Skin of body (tissue), 2 donors: ENCODE results near the gene OBSCN. TPM values are rescaled to one million over a fixed set of nuclear protein-coding genes. Genes with fewer than 3 reads are reported as not detected.

Source experiments
- DNase-seq: peaks from one replicate; lab custom pipeline; 2025; lab: John Stamatoyannopoulos, UW
- total RNA-seq: library from RNA; depleted of rRNA; stranded (reverse); fragments of >200 nt; gene quantifications from one replicate; pipeline ENCODE4 v1.2.3, GENCODE V29; 2014

The OBSCN gene
- total RNA-seq, 1 donor from 2014 or later: 79.3 TPM

DNA sequence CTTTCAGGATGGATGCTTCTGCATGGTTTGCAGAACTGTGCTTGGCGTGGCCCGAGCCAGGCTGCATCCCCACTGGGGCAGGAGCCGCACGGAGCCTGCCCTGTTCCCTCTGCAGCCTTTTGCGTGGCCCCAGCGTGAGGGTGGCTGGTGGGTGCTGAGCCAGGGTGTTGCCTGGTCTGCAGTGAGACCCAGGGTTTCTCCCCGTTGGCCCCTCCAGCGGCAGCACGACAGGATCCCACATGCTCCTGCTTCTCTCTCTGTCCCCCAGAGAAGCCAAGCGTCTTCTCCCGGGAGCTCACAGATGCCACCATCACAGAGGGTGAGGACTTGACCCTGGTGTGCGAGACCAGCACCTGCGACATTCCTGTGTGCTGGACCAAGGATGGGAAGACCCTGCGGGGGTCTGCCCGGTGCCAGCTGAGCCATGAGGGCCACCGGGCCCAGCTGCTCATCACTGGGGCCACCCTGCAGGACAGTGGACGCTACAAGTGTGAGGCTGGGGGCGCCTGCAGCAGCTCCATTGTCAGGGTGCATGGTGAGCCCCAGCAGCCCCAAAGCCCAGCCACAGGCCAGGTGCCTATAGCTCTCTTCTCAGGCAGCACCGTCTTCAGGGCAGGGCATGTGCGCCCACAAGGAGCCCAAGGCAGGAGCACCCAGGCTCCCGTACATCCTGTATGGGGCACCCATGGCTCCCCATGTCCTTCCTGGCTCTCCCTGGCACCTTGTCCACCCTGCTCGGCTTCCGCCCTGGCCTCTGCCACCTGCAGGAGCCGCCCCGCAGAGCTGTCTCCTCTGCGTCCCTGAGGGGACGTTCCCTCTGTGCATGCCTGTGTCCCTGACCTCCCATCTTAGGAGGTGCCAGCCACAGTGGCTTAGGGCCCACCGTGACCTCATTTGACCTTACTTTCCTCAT lies 78.9 kb downstream of the OBSCN start:
- no peak for DNase-seq

GRCh38 chr1:228287541-228288425 lies 79.9 kb downstream of the OBSCN start:
- DNase-seq: no peak

GRCh38 chr1:228288536-228289238 lies 80.8 kb downstream of the OBSCN start:
- no peak for DNase-seq

- no peak for DNase-seq
Measured at GRCh38 chr1:228289239-228289849, 81.5 kb downstream of the OBSCN start.

DNA sequence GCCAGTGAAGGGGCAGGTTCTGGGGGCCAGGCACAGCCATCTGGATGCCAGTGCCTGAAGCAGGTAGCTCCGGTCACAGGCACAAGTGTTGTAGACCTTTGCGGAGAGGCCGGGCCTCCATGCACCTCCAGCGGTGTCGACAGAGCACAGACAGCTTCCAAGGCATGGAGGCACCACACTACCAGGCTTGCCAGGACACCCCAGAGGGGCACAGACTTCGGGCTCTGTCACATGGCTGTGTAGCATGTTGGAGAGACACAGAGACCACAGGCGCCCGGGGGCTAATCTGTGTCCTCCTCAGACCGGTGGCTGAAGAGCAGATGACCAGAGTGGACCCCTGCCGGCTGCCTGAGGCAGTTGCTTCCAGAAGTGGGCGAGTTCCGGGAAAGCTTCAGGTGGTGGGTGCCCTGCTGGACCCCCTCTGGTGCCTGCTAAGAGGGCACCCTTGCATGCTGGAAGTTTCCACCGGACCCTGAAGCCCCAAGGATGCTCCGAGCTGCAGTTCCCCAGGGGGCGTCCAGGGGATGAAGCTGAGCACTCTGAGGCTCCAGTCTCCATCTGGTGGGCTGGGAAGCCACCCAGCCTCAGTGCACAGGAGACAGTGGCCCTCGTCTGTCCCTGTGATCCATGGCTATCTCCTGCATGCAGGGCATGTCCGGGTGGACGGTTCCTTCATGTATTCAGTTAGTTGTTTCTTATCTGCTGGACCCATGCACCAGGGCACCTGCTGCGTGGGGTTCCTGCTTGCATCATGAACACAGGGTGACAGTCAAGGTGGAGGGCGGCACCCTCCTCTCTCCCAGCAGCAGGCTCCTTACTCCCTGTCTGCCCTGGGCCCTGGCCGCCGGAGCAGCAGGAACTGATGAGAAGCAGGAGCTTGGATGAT lies 82.4 kb downstream of the OBSCN start:
- no peak for DNase-seq

GRCh38 chr1:228291906-228292608 lies 84.2 kb downstream of the OBSCN start:
- DNase-seq: no peak

GRCh38 chr1:228292609-228292911 lies 84.7 kb downstream of the OBSCN start:
- DNase-seq: no peak

- no peak for DNase-seq
Measured at GRCh38 chr1:228293393-228293792, 85.5 kb downstream of the OBSCN start.

GRCh38 chr1:228293816-228294500 lies 86.1 kb downstream of the OBSCN start:
- DNase-seq: no peak

- DNase-seq: no peak
Measured at GRCh38 chr1:228294717-228295116, 86.9 kb downstream of the OBSCN start.

DNA sequence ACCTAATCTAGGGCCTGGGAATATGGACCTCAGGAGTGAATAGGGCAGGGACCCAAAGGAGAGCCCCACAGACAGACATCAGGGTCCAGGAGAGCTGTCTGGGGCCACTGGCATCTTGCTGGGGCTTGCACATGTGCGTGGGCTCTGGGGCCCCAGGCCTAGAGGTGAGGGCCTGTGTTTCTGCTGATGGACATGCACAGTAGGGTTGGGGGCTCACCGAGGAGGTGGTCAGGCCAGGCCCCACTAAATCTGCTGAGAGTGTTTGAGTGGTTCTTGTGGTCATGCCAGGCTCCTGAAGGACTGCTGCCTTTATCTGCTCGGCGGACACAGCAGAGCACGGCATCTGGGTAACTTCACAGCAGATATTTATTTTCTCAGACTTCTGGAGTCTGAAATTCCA lies 87.4 kb downstream of the OBSCN start:
- DNase-seq: no peak

DNA sequence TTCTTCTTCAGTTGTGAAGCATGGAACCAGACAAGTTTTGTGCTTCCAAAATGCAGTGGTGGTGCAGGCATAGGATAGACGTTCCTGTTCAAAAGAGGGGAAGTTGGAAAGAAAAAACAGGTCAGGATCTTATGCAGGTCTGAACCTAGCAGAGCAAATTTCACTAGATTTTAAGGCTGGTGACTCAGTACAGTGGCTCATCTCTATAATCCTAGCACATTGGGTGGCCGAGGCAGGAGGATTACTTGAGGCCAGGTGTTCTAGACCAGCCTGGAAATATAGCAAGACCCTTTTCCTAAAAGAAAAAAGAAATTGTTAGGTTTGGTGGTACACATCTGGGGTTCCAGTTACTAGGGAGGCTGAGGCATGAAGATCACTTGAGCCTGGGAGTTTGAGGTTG lies 88.1 kb downstream of the OBSCN start:
- DNase-seq: no peak

DNA sequence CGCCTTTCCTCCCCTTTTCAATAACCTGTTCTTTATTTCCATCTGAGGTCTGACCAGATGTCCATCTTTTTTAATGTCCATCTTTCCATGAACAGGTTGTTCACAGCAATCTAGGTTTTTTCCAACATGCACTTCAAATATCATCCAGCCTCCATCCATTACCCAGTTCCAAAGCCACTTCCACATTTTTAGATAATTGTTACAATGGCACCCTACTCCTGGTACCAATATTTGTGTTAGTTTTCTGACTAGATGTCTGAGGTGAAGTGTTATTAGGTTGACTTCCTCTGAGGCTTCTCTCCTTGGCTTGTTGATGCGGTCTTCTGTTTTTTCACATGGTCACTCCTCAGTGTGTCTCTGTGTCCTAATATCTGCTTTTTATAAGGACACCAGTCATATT lies 89.4 kb downstream of the OBSCN start:
- no peak for DNase-seq

DNA sequence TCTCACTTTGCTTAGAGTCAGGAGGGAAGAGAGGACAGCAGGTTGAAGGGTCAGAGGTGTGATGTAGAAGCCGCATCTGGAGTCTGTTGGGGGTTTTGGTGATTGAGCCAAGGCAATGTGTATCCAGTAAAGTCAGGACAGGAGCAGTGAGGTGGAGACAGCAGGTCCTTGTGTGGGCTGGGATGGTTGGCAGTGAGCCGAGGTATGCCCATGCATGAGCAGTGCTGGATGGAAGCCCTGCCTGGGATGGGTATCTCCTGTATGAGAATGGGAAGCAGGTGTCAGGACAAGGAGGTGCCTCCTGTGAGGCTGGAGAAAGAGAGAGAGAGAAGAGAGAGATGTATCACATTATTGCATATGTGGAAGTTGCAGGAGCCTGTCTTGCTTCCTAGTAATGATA lies 90.0 kb downstream of the OBSCN start:
- no peak for DNase-seq

GRCh38 chr1:228298471-228298870 lies 90.6 kb downstream of the OBSCN start:
- no peak for DNase-seq

DNA sequence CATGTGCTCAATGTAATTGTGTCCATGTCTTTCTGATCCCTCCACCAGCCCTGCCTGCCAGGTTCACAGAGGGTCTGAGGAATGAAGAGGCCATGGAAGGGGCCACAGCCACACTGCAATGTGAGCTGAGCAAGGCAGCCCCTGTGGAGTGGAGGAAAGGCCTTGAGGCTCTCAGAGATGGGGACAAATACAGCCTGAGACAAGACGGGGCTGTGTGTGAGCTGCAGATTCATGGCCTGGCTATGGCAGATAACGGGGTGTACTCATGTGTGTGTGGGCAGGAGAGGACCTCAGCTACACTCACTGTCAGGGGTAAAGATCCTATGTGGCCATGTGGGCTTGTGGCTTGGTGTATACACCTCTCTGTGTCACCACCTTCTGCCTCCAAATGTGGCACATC lies 91.4 kb downstream of the OBSCN start:
- DNase-seq: no peak

GRCh38 chr1:228299901-228300300 lies 92.1 kb downstream of the OBSCN start:
- DNase-seq: no peak

- no peak for DNase-seq
Measured at GRCh38 chr1:228302086-228302485, 94.2 kb downstream of the OBSCN start.

- DNase-seq: no peak
Measured at GRCh38 chr1:228303596-228303995, 95.8 kb downstream of the OBSCN start.
